Central memory CD4-positive, alpha-beta T cell (primary cell): ENCODE data around the gene CUBN.
A peak's percentile ranks its signal among the peaks of the same experiment; 100 is the strongest.

Experiments
- DNase-seq: peaks from one replicate; pipeline ENCODE4 v3.0.0; 2022

The CUBN gene

GRCh38 chr10:17101257-17101909 is 28.2 kb downstream of the CUBN start:
- DNase-seq, result no peak

- DNase-seq, result no peak
These were observed 29.0 kb downstream of the CUBN start for GRCh38 chr10:17100586-17100985.

- DNase-seq, result no peak
These were observed 31.6 kb downstream of the CUBN start for GRCh38 chr10:17098012-17098411.

GRCh38 chr10:17094844-17095243 is 34.8 kb downstream of the CUBN start:
- no peak for DNase-seq

- DNase-seq, result no peak
These were observed 36.4 kb downstream of the CUBN start for GRCh38 chr10:17092986-17093803.

- DNase-seq, result no peak
These were observed 37.2 kb downstream of the CUBN start for GRCh38 chr10:17092216-17092944.

- DNase-seq, result no peak
These were observed 41.3 kb downstream of the CUBN start for GRCh38 chr10:17088118-17088806.

GRCh38 chr10:17086865-17087367 is 42.7 kb downstream of the CUBN start:
- DNase-seq, result no peak

GRCh38 chr10:17085011-17085725 is 44.4 kb downstream of the CUBN start:
- no peak for DNase-seq

- DNase-seq, result no peak
These were observed 45.4 kb downstream of the CUBN start for GRCh38 chr10:17084258-17084657.

- no peak for DNase-seq
These were observed 48.2 kb downstream of the CUBN start for GRCh38 chr10:17081431-17081830.

- DNase-seq, result no peak
These were observed 51.7 kb downstream of the CUBN start for GRCh38 chr10:17077890-17078289.

GRCh38 chr10:17077346-17077781 is 52.2 kb downstream of the CUBN start:
- no peak for DNase-seq

GRCh38 chr10:17076626-17077345 is 52.8 kb downstream of the CUBN start:
- DNase-seq, result no peak

GRCh38 chr10:17075533-17076359 is 53.9 kb downstream of the CUBN start:
- DNase-seq, result no peak

- DNase-seq, result no peak
These were observed 55.1 kb downstream of the CUBN start for GRCh38 chr10:17074541-17074847.

GRCh38 chr10:17073725-17074540 is 55.7 kb downstream of the CUBN start:
- no peak for DNase-seq

- DNase-seq, result no peak
These were observed 60.7 kb downstream of the CUBN start for GRCh38 chr10:17068953-17069352.

- DNase-seq, result peak; percentile 1
These were observed 62.0 kb downstream of the CUBN start for GRCh38 chr10:17067376-17068264.
